NCI-H1436 (cell line): ENCODE measurements around the gene GSTA1.
"Not testable (repeated sequence)": the region's sequence is repeated elsewhere in the genome, so short reads cannot be mapped to it uniquely, and the experiment has no call there.

Experiments
- DNase-seq: peaks from one replicate; lab custom pipeline; 2025; lab: John Stamatoyannopoulos, UW

The GSTA1 gene

DNA sequence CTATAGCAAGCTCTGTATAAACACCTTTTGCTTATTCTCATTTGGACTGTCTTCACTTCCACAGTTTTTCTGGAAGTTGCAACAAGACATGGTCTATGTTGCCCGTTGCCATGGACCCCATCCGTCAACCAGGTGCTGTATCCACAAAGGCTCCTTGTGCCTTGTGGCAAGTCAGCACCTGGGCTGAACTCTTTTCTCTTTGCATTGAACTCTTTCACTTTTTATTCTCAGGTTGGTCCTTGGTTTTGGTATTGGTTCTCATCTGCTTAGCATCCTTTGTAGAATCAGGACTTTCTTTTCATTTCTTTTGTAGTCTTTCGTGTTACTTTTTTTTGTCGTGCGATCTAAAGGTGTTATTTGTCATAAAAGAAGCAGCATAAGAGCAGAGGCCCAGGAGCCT is 5.0 kb upstream of the GSTA1 start:
- DNase-seq, result no peak

GRCh38 chr6:52802806-52803205 is 810 bp downstream of the GSTA1 start:
- no peak for DNase-seq

GRCh38 chr6:52801188-52801841 is 2.3 kb downstream of the GSTA1 start:
- DNase-seq, result no peak

GRCh38 chr6:52799272-52799671 is 4.3 kb downstream of the GSTA1 start:
- not testable (repeated sequence) for DNase-seq

DNA sequence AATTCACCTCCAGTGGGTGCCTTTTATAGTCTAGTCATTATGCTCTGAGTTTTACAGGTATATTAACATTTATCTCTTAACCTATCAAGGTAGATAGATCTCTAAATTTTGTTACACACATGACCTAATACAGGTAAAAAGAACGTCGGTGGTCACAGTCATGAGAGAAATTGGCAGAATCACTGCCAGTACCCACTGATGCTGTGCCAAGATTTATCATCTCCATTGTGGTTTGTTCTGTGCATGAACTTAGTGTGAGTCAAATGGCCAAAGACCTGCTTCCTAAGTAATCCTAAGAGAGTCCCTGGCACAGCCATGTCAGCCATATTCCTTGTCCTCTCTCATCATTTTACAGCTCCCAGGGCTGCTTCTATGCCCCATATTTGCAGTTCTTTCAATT is 9.2 kb downstream of the GSTA1 start:
- not testable (repeated sequence) for DNase-seq

- DNase-seq, result no peak
Observed at GRCh38 chr6:52790861-52791260, 12.8 kb downstream of the GSTA1 start.

- DNase-seq, result not testable (repeated sequence)
Observed at GRCh38 chr6:52789658-52790057, 14.0 kb downstream of the GSTA1 start.

- DNase-seq, result no peak
Observed at GRCh38 chr6:52788478-52788877, 15.1 kb downstream of the GSTA1 start.

GRCh38 chr6:52787917-52788316 is 15.7 kb downstream of the GSTA1 start:
- no peak for DNase-seq

GRCh38 chr6:52786249-52786956 is 17.2 kb downstream of the GSTA1 start:
- no peak for DNase-seq

- not testable (repeated sequence) for DNase-seq
Observed at GRCh38 chr6:52782696-52783274, 20.8 kb downstream of the GSTA1 start.

GRCh38 chr6:52782209-52782608 is 21.4 kb downstream of the GSTA1 start:
- not testable (repeated sequence) for DNase-seq

GRCh38 chr6:52779237-52779636 is 24.4 kb downstream of the GSTA1 start:
- DNase-seq, result no peak

DNA sequence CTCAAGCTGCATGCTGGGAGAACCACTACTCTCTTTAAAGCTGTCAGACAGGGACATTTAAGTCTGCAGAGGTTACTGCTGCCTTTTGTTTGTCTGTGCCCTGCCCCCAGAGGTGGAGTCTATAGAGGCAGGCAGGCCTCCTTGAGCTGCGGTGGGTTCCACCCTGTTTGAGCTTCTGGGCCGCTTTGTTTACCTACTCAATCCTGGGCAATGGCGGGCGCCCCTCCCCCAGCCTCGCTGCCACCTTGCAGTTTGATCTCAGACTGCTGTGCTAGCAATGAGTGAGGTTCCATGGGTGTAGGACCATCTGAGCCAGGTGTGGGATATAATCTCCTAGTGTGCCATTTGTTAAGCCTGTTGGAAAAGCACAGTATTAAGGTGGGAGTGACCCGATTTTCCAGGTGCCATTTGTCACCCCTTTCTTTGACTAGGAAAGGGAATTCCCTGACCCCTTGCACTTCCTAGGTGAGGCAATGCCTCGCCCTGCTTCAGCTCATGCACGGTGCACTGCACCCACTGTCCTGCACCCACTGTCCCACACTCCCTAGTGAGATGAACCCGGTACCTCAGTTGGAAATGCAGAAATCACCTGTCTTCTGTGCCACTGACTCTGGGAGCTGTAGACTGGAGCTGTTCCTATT is 26.8 kb downstream of the GSTA1 start:
- not testable (repeated sequence) for DNase-seq

- DNase-seq, result not testable (repeated sequence)
Observed at GRCh38 chr6:52769399-52769798, 34.2 kb downstream of the GSTA1 start.

DNA sequence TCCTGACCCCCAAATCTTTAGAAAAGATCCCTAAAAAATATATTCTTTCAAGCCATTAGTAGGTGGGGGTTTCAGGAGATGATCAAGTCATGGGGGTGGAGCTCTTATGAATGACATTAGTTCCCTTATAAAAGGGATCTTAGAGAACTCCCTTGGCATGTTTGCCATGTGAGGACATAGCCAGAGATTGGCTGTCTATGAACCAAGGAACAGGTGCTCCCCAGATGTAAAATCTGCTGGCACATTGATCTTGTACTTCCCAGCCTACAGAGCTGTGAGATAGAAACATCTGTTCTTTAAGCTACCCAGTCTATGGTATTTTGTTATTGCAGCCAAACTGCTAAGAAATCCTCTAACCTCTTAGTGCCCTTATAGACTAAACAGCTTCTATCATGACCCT is 36.0 kb downstream of the GSTA1 start:
- not testable (repeated sequence) for DNase-seq

DNA sequence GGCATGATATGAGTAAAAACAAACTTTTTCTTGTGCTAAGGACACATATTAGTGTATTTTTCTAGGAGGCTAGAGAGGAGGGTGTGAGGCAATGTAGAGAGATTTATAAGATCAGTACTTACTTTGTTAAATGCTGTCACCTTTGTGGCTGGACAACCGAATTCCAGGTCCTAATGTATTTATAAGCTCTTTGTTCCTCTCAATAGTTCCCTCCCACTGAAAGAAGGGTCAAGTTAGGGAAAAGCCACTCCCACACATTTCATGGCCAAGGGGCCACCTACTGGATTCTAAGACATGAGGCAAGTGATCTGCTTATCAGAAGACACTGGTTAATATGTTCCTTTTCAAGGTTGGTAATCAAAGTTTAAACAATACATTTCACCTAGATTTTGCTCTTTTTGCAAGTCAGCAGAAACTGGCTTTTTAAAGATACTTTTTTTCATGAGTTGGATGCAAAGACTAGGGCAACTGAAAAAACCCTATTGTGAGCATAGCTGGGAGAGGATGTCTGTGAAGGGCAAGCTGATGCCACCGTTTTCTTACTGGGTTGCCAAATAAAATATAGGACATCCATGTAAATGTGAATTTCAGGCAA is 40.2 kb downstream of the GSTA1 start, which contains the start of gene GSTA2:
GSTA2 (minus strand) TSS at position 154 of the 595 bp plus-strand sequence. CDS start 5,528 bp downstream, outside the sequence.
- not testable (repeated sequence) for DNase-seq

DNA sequence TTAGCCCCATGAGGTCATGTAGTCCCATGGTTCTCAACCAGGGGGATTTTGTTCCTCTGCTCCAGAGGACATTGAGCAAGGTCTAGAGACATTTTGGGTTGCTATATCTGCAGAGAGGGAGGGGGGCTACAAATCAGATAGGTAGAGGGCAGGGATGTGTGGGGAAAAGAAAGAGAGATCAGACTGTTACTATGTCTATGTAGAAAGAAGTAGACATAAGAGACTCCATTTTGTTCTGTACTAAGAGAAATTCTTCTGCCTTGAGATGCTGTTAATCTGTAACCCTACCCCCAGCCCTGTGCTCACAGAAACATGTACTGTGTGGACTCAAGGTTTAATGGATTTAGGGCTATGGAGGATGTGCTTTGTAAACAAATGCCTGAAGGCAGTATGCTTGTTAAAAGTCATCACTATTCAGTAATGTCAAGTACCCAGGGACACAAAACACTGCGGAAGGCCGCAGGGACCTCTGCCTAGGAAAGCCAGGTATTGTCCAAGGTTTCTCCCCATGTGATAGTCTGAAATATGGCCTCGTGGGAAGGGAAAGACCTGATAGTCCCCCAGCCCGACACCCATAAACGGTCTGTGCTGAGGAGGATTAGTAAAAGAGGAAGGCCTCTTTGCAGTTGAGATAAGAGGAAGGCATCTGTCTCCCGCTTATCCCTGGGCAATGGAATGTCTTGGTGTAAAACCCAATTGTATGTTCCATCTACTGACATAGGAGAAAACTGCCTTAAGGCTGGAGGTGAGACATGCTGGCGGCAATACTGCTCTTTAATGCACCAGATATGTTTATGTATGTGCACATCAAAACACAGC is 41.7 kb downstream of the GSTA1 start:
- not testable (repeated sequence) for DNase-seq

GRCh38 chr6:52760105-52760765 is 43.4 kb downstream of the GSTA1 start:
- DNase-seq, result no peak

DNA sequence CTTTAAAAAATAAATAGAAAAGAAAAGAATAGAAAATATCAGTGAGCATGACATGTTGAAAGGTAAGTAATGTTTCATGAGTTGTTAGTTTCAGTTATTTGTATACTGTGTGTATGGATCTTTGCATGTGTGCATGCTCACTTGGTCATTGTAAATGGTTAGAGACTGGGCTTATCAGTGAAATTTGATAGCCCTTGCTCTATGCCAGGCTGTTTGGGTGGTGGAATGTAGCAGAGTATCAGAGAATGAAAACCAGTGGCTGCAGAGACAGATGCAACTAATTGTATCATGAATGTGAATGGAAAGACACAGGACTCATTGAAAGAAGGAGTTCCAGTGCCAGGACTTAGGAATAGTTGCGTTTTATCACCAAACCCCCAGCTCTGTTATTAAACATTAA is 44.5 kb downstream of the GSTA1 start:
- DNase-seq, result no peak
